HG03103 (cell line): ENCODE results near the gene DPP9.

ENCODE experiments used
- ATAC-seq: cut with Tn5 transposase; IDR thresholded peaks from one replicate; pipeline ENCODE4 v1.9.1; 2021; ENCODE audit warnings: low read depth; ENCODE audit not compliant: unreplicated experiment

The DPP9 gene

GRCh38 chr19:4712771-4713170 is 10.9 kb downstream of the DPP9 start:
- no peak for ATAC-seq

- no peak for ATAC-seq
Observed at GRCh38 chr19:4711211-4711610, 12.4 kb downstream of the DPP9 start.

- no peak for ATAC-seq
Observed at GRCh38 chr19:4710281-4710600, 13.4 kb downstream of the DPP9 start.

- ATAC-seq = no peak
Observed at GRCh38 chr19:4709440-4710280, 14.0 kb downstream of the DPP9 start.

GRCh38 chr19:4707956-4708650 is 15.5 kb downstream of the DPP9 start:
- ATAC-seq = no peak

GRCh38 chr19:4707322-4707721 is 16.3 kb downstream of the DPP9 start:
- ATAC-seq = no peak

GRCh38 chr19:4705413-4706131 is 18.1 kb downstream of the DPP9 start:
- ATAC-seq = no peak

GRCh38 chr19:4704317-4704673 is 19.3 kb downstream of the DPP9 start:
- no peak for ATAC-seq

GRCh38 chr19:4703671-4704316 is 19.8 kb downstream of the DPP9 start:
- ATAC-seq = no peak

GRCh38 chr19:4702764-4703163 is 20.9 kb downstream of the DPP9 start:
- ATAC-seq = no peak

GRCh38 chr19:4701557-4701956 is 22.1 kb downstream of the DPP9 start:
- ATAC-seq = no peak

- no peak for ATAC-seq
Observed at GRCh38 chr19:4700693-4700970, 23.0 kb downstream of the DPP9 start.

- ATAC-seq = no peak
Observed at GRCh38 chr19:4699826-4700692, 23.6 kb downstream of the DPP9 start.

GRCh38 chr19:4697304-4697703 is 26.3 kb downstream of the DPP9 start:
- ATAC-seq = no peak

- no peak for ATAC-seq
Observed at GRCh38 chr19:4695224-4695731, 28.4 kb downstream of the DPP9 start.

- no peak for ATAC-seq
Observed at GRCh38 chr19:4694211-4694987, 29.2 kb downstream of the DPP9 start.

- no peak for ATAC-seq
Observed at GRCh38 chr19:4693471-4694121, 30.0 kb downstream of the DPP9 start.

- no peak for ATAC-seq
Observed at GRCh38 chr19:4693078-4693350, 30.6 kb downstream of the DPP9 start.
